Stomach smooth muscle (tissue), 2 donors: ENCODE results near the gene PSENEN.

Experiments
- H3K27ac ChIP-seq: one replicate; pipeline ENCODE4 v1.7.0; 2013; ENCODE audit warnings: mild to moderate bottlenecking, low read length, inconsistent platforms
- H3K27me3 ChIP-seq, 2 donors: one replicate each; pipeline ENCODE4 v1.7.0; 2013; ENCODE audit warnings: low read length in 2 of 2; ENCODE audit not compliant: insufficient read depth in 2 of 2, control insufficient read depth in 1 of 2
- H3K36me3 ChIP-seq, 2 donors: one replicate each; pipeline ENCODE4 v1.7.0; 2013; ENCODE audit warnings: low read length in 2 of 2; ENCODE audit not compliant: control insufficient read depth in 2 of 2, insufficient read depth in 2 of 2
- H3K4me1 ChIP-seq: one replicate; pipeline ENCODE4 v1.7.0; 2013; ENCODE audit warnings: low read length; ENCODE audit not compliant: control insufficient read depth, insufficient read depth
- H3K4me3 ChIP-seq, 2 donors: one replicate each; pipeline ENCODE4 v1.7.0; 2013; ENCODE audit warnings: low read length in 2 of 2
- H3K9ac ChIP-seq, 2 donors: one replicate each; pipeline ENCODE4 v1.7.0; 2013; ENCODE audit warnings: low read length in 2 of 2, mild to moderate bottlenecking in 1 of 2
- H3K9me3 ChIP-seq, 2 donors: one replicate each; pipeline ENCODE4 v1.7.0; 2013; ENCODE audit warnings: low read length in 2 of 2; ENCODE audit not compliant: control insufficient read depth in 2 of 2
- donor health status: healthy.
- donor health status: Pancreatic carcinoma.

Gene PSENEN

GRCh38 chr19:35727956-35728706 is 17.3 kb upstream of the PSENEN start:
- H3K27ac ChIP-seq, result no peak overlapping the region
- no peaks in the 10 kb centered on the region for H3K4me1 ChIP-seq
- no peaks in the 10 kb centered on the region for H3K27me3 ChIP-seq
- H3K36me3 ChIP-seq, result peaks cover 79 to 82% of the 10 kb centered on the region in 2 donors
- no peak overlapping the region for H3K9ac ChIP-seq
- no peak overlapping the region for H3K4me3 ChIP-seq
- no peaks in the 10 kb centered on the region for H3K9me3 ChIP-seq

- Histone ChIP-seq H3K27ac (no peak overlapping the region), H3K36me3 (peaks cover 76 to 78% of the 10 kb centered on the region in 2 donors), H3K4me3 (no peak overlapping the region), H3K9ac (no peak overlapping the region), H3K9me3 (no peaks in the 10 kb centered on the region), H3K4me1 (no peaks in the 10 kb centered on the region), H3K27me3 (no peaks in the 10 kb centered on the region)
Observed at GRCh38 chr19:35729021-35729420, 16.4 kb upstream of the PSENEN start.

DNA sequence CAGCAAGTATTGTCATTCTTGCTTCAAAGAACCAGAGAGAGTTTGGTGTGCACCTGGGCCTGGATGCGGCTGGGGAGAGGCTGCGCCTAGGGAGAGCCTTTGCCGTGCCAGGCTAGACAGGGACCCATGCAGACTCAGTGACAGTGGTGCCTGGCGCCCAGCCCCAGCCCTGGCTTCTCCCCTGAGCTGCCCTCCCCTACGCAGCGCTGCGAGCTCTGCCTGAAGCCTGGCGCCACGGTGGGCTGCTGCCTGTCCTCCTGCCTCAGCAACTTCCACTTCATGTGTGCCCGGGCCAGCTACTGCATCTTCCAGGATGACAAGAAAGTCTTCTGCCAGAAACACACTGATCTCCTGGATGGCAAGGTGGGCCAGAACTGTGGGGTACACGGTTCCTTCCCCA is 15.7 kb upstream of the PSENEN start:
- Histone ChIP-seq H3K9ac (no peak overlapping the region), H3K27me3 (no peaks in the 10 kb centered on the region), H3K4me1 (no peaks in the 10 kb centered on the region), H3K9me3 (no peaks in the 10 kb centered on the region), H3K36me3 (peaks cover 71 to 76% of the 10 kb centered on the region in 2 donors), H3K4me3 (no peak overlapping the region), H3K27ac (no peak overlapping the region)

DNA sequence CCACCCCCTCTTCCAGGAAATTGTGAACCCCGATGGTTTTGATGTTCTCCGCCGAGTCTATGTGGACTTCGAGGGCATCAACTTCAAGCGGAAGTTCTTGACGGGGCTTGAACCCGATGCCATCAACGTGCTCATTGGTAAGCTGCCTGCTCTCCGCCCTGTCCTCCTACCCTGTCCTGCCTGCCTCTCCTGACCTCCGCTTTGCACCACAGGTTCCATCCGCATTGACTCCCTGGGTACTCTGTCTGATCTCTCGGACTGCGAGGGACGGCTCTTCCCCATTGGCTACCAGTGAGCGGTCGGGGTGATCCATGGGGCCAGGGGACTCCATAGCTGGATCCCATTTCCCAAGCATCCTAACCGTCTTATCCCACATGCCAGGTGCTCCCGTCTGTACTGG is 15.1 kb upstream of the PSENEN start:
- H3K4me3 ChIP-seq, result no peak overlapping the region
- H3K9ac ChIP-seq, result no peak overlapping the region
- no peaks in the 10 kb centered on the region for H3K9me3 ChIP-seq
- H3K27me3 ChIP-seq, result no peaks in the 10 kb centered on the region
- H3K4me1 ChIP-seq, result no peaks in the 10 kb centered on the region
- no peak overlapping the region for H3K27ac ChIP-seq
- H3K36me3 ChIP-seq, result peaks cover 71 to 75% of the 10 kb centered on the region in 2 donors

GRCh38 chr19:35731353-35731752 is 14.1 kb upstream of the PSENEN start:
- Histone ChIP-seq H3K4me3 (no peak overlapping the region), H3K9ac (no peak overlapping the region), H3K27me3 (no peaks in the 10 kb centered on the region), H3K9me3 (no peaks in the 10 kb centered on the region), H3K27ac (no peak overlapping the region), H3K4me1 (no peaks in the 10 kb centered on the region), H3K36me3 (peaks cover 65 to 70% of the 10 kb centered on the region in 2 donors)

DNA sequence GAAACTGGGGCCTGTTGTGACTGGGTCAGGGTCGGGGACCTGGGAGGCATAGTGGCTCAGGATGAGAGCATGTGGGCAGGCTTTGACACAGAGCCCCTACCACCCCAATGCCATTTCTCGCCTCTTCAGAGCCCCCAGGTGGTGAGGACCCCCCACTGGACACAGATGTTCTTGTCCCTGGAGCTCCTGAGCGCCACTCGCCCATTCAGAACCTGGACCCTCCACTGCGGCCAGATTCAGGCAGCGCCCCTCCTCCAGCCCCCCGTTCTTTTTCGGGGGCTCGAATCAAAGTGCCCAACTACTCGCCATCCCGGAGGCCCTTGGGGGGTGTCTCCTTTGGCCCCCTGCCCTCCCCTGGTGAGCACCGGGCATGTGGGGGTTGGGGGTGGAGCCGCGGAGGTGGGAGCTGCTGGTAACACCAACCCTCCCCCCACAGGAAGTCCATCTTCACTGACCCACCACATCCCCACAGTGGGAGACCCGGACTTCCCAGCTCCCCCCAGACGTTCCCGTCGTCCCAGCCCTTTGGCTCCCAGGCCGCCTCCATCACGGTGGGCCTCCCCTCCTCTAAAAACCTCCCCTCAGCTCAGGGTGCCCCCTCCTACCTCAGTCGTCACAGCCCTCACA is 13.6 kb upstream of the PSENEN start:
- Histone ChIP-seq H3K36me3 (peaks cover 60 to 70% of the 10 kb centered on the region in 2 donors), H3K9ac (no peak overlapping the region), H3K9me3 (no peaks in the 10 kb centered on the region), H3K27ac (no peak overlapping the region), H3K4me3 (no peak overlapping the region), H3K27me3 (no peaks in the 10 kb centered on the region), H3K4me1 (no peaks in the 10 kb centered on the region)

DNA sequence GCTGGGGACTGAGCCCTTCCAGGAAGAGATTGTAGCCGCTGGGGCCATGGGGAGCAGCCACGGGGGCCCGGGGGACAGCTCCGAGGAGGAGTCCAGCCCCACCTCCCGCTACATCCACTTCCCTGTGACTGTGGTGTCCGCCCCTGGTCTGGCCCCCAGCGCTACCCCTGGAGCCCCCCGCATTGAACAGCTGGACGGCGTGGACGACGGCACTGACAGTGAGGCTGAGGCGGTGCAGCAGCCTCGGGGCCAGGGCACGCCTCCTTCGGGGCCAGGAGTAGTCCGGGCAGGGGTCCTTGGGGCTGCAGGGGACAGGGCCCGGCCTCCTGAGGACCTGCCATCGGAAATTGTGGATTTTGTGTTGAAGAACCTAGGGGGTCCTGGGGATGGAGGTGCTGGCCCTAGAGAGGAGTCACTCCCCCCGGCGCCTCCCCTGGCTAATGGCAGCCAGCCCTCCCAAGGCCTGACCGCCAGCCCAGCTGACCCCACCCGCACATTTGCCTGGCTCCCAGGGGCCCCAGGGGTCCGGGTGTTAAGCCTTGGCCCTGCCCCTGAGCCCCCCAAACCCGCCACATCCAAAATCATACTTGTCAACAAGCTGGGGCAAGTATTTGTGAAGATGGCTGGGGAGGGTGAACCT is 12.8 kb upstream of the PSENEN start:
- H3K9me3 ChIP-seq, result no peaks in the 10 kb centered on the region
- H3K27ac ChIP-seq, result no peak overlapping the region
- no peak overlapping the region for H3K9ac ChIP-seq
- no peaks in the 10 kb centered on the region for H3K27me3 ChIP-seq
- H3K36me3 ChIP-seq, result peaks cover 53 to 65% of the 10 kb centered on the region in 2 donors
- H3K4me3 ChIP-seq, result no peak overlapping the region
- H3K4me1 ChIP-seq, result no peaks in the 10 kb centered on the region

DNA sequence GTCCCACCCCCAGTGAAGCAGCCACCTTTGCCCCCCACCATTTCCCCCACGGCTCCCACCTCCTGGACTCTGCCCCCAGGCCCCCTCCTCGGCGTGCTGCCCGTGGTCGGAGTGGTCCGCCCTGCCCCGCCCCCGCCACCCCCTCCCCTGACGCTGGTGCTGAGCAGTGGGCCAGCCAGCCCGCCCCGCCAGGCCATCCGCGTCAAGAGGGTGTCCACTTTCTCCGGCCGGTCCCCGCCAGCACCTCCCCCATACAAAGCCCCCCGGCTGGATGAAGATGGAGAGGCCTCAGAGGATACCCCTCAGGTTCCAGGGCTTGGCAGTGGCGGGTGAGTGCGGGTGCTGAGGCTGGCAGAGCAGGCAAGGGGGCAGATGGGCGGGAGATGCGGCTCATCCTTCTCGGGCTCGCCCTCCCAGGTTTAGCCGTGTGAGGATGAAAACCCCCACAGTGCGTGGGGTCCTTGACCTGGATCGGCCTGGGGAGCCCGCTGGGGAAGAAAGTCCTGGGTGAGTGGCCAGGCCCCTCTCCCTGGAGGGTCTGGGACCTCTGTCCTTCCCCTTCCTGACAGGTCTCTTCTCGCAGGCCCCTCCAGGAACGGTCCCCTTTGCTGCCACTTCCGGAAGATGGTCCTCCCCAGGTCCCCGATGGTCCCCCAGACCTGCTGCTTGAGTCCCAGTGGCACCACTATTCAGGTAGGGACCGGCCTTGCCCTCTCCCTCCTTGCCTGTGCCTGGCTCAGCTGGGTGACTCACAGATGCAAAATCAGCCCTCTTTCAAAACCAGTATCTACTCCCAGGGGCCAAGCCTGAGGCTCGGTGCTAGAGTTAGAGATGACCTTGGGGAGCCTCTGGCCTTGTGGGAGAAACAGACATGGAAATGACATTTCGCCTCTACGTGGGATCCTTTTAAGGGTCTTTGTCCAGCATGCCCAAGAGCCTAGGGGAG is 12.0 kb upstream of the PSENEN start:
- no peaks in the 10 kb centered on the region for H3K27me3 ChIP-seq
- H3K4me1 ChIP-seq, result no peaks in the 10 kb centered on the region
- no peak overlapping the region for H3K27ac ChIP-seq
- no peak overlapping the region for H3K4me3 ChIP-seq
- no peaks in the 10 kb centered on the region for H3K9me3 ChIP-seq
- no peak overlapping the region for H3K9ac ChIP-seq
- peaks cover 55 to 66% of the 10 kb centered on the region in 2 donors for H3K36me3 ChIP-seq

DNA sequence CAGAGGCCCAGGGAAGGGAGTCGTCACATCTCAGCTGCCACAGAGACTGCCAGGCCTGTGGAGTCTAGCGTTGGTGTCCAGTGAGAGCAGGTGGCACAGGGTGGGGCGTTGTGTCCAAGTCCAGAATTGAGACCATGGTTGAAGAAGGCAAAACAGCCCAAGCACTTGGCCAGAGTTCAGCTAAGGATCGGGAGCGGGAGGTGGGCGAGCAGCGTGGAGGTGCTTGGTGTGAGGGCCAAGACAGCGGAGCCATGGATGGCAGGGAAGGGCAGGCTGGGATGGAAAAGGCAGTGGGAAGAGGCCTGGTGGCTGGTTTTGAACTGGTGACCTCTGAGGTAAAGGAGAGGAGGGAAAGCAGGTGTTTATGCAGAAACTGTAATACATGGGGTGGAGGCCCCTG is 11.2 kb upstream of the PSENEN start:
- Histone ChIP-seq H3K27me3 (no peaks in the 10 kb centered on the region), H3K36me3 (peaks cover 52 to 62% of the 10 kb centered on the region in 2 donors), H3K4me1 (no peaks in the 10 kb centered on the region), H3K4me3 (no peak overlapping the region), H3K27ac (no peak overlapping the region), H3K9ac (no peak overlapping the region), H3K9me3 (no peaks in the 10 kb centered on the region)

DNA sequence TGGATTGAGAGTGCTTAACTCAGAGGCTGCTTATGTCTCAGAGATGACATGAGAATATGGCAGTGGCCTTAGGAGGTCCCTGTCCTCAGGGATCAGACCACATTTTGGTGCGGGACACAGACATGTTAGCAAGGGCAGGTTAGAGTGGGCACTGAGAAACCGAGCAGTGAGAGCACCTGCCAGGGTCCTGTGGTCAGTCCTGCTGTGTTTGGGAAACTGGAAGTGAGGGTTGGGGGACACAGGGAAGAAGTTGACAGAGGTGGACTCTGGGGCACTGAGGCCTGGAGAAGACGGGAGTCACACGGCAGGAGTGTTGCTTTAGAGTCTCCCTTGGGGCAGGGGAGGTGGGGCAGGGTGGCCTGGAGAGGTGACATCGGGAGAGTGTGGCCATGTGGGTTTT is 10.6 kb upstream of the PSENEN start:
- no peaks in the 10 kb centered on the region for H3K9me3 ChIP-seq
- H3K27me3 ChIP-seq, result no peaks in the 10 kb centered on the region
- peaks cover 47 to 56% of the 10 kb centered on the region in 2 donors for H3K36me3 ChIP-seq
- H3K4me3 ChIP-seq, result no peak overlapping the region
- no peak overlapping the region for H3K9ac ChIP-seq
- H3K27ac ChIP-seq, result no peak overlapping the region
- H3K4me1 ChIP-seq, result peaks cover 4% of the 10 kb centered on the region
